Ovary (tissue), 9 donors: ENCODE results near the gene SPINK2. TPM values are rescaled to one million over a fixed set of nuclear protein-coding genes. Genes with fewer than 3 reads are reported as not detected.

Experiments used
- DNase-seq, 5 donors: peaks; one replicate each; pipeline ENCODE4 v3.0.0-alpha.2; 2019 to 2020
- H3K27ac ChIP-seq, 2 donors: fragments of 200-600 bp; one replicate each; pipeline versions ENCODE4 v1.5.1 to v1.8.0; 2019 to 2022
- H3K27me3 ChIP-seq: fragments of 200-600 bp; one replicate; pipeline ENCODE4 v1.8.0; 2022
- H3K36me3 ChIP-seq: fragments of 200-600 bp; sonication (generic); one replicate; pipeline ENCODE4 v1.5.1; 2019
- H3K4me1 ChIP-seq: one replicate; pipeline ENCODE4 v1.8.1; 2013; ENCODE audit warnings: mild to moderate bottlenecking, moderate library complexity; ENCODE audit not compliant: insufficient read depth
- H3K4me3 ChIP-seq: fragments of 200-600 bp; sonication (generic); one replicate; pipeline ENCODE4 v1.5.1; 2017
- H3K9me3 ChIP-seq, 2 donors: fragments of 200-600 bp in 1 of 2; sonication (generic) in 1 of 2; one replicate each; pipeline versions ENCODE4 v1.5.1 to v1.8.1; 2013 to 2019; ENCODE audit warnings: mild to moderate bottlenecking in 1 of 2, moderate library complexity in 1 of 2
- CTCF ChIP-seq, 3 donors: fragments of 450-650 bp in 2 of 3; fragments of 200-600 bp in 1 of 3; IDR thresholded peaks; one replicate each; pipeline versions ENCODE4 v1.5.1 to v1.8.0; 2016 to 2022; ENCODE audit warnings: antibody characterized with exemption in 3 of 3, mild to moderate bottlenecking in 1 of 3
- EP300 ChIP-seq: sonication (generic); formaldehyde crosslinking; IDR thresholded peaks from one replicate; pipeline ENCODE4 v1.6.1; 2017; ENCODE audit warnings: antibody characterized with exemption
- POLR2A ChIP-seq: fragments of 450-650 bp; IDR thresholded peaks from one replicate; pipeline ENCODE4 v1.6.1; 2017; ENCODE audit warnings: antibody characterized with exemption, mild to moderate bottlenecking, moderate library complexity
- WGBS, 3 donors: extraction: QIAGEN DNeasy Blood & Tissue Kit in 1 of 3; methylation state at CpG; one replicate each; pipeline versions ENCODE4 v1.1.5 to v1.1.7; 2013 to 2017; 5-methylcytosine and 5-hydroxymethylcytosine counted together
- intact Hi-C, 4 donors: fragments of 100-400 bp; cut with DNase I; formaldehyde crosslinking; loops; one replicate each; pipeline versions ENCODE4 v1.11.0 to v1.15.1; 2022 to 2023
- polyA plus RNA-seq, 2 donors: library from polyadenylated mRNA; stranded (reverse); fragments of 200-250 nt in 1 of 2; fragments of 350-450 nt in 1 of 2; fragmentation: Illumina TruSeq in 1 of 2; extraction: RNeasy Lipid Tissue Mini Kit (QIAGEN cat#74804) in 1 of 2; gene quantifications; one replicate each; pipeline ENCODE4 v1.2.3, GENCODE V29; 2013 to 2014
- total RNA-seq, 7 donors: library from RNA; depleted of rRNA in 2 of 7; stranded (reverse); fragments of >200 nt in 2 of 7; fragmentation: NEBNext Ultra II Directional in 3 of 7; extraction: Animal tissue kit (Norgen Biotek cat#: 25700) in 3 of 7; gene quantifications; one replicate each; pipeline versions ENCODE4 v1.1.0 to v1.2.4, GENCODE V29; 2016 to 2023
- donor health status: DM: no; HTN: no; CAD: no; lungs with moderate emphysema.
- donor health status: DM: no; HTN: no; CAD: no.
- donor health status: Bipolar disorder and iron deficiency.
- donor health status: DM: yes; HTN: yes; CAD: no.
- donor health status: DM: no; HTN: no; CAD: no.
- donor health status: DM: yes; HTN: yes; CAD: no.

SPINK2 gene
- total and polyA plus RNA-seq, 9 donors, result 0.42 to 0.62 (median 0.60) TPM; not detected in 6

- 33 to 60% (median 50%) methylated on average over 11 of the region's 11 CpGs for WGBS, 3 donors
- H3K27me3 ChIP-seq, result no peaks in the 10 kb centered on the region
- H3K4me1 ChIP-seq, result no peaks in the 10 kb centered on the region
- intact Hi-C loops, result no loop called here
- H3K36me3 ChIP-seq, result no peaks in the 10 kb centered on the region
- TF ChIP-seq POLR2A, result no peak
- no peak for TF ChIP-seq CTCF (IDR thresholded peaks at IDR 0.05)
- TF ChIP-seq EP300, result no peak
- peak overlapping the region in 1 of 2 donors; percentile 61 for H3K27ac ChIP-seq
- no peaks in the 10 kb centered on the region for H3K9me3 ChIP-seq
- DNase-seq, result no peak
- H3K4me3 ChIP-seq, result peak overlapping the region; percentile 57
Measured at GRCh38 chr4:56799161-56799759, 22.2 kb downstream of the SPINK2 start.

GRCh38 chr4:56796211-56796610 lies 25.3 kb downstream of the SPINK2 start:
- H3K27me3 ChIP-seq, result no peaks in the 10 kb centered on the region
- H3K36me3 ChIP-seq, result no peaks in the 10 kb centered on the region
- no peak for DNase-seq
- no peak overlapping the region for H3K27ac ChIP-seq
- H3K9me3 ChIP-seq, result no peaks in the 10 kb centered on the region
- H3K4me3 ChIP-seq, result no peak overlapping the region
- no peaks in the 10 kb centered on the region for H3K4me1 ChIP-seq
- intact Hi-C loops, result no loop called here
- TF ChIP-seq POLR2A (no peak), CTCF (IDR thresholded peaks at IDR 0.05) (no peak), EP300 (no peak)
- WGBS, 3 donors, result 88 to 93% (median 92%) methylated on average over 3 of the region's 3 CpGs

- Histone ChIP-seq H3K9me3 (no peaks in the 10 kb centered on the region), H3K4me3 (no peak overlapping the region), H3K27ac (no peak overlapping the region), H3K27me3 (no peaks in the 10 kb centered on the region), H3K4me1 (peaks cover 5% of the 10 kb centered on the region), H3K36me3 (no peaks in the 10 kb centered on the region)
- 88 to 92% (median 90%) methylated on average over 4 of the region's 4 CpGs for WGBS, 3 donors
- intact Hi-C loops, result no loop called here
- TF ChIP-seq POLR2A (no peak), CTCF (IDR thresholded peaks at IDR 0.05) (no peak), EP300 (no peak)
- no peak for DNase-seq
Measured at GRCh38 chr4:56791316-56791715, 30.2 kb downstream of the SPINK2 start.

- Histone ChIP-seq H3K4me3 (no peak overlapping the region), H3K4me1 (peaks cover 5% of the 10 kb centered on the region), H3K27me3 (no peaks in the 10 kb centered on the region), H3K36me3 (no peaks in the 10 kb centered on the region), H3K9me3 (no peaks in the 10 kb centered on the region), H3K27ac (no peak overlapping the region)
- TF ChIP-seq CTCF (IDR thresholded peaks at IDR 0.05) (no peak), POLR2A (no peak), EP300 (no peak)
- intact Hi-C loops, result no loop called here
- no peak for DNase-seq
- WGBS, 3 donors, result 11 to 23% (median 12%) methylated on average over 1 of the region's 1 CpG
Measured at GRCh38 chr4:56790691-56791091, 30.8 kb downstream of the SPINK2 start.
